Medulla oblongata (tissue), 1 donor: ENCODE results near the gene PAX3.
A peak's percentile ranks its signal among the peaks of the same experiment; 100 is the strongest.

Experiments used
- DNase-seq: peaks from one replicate; pipeline ENCODE4 v3.0.0-alpha.2; 2015; ENCODE audit errors: extremely low spot score

The PAX3 gene

DNA sequence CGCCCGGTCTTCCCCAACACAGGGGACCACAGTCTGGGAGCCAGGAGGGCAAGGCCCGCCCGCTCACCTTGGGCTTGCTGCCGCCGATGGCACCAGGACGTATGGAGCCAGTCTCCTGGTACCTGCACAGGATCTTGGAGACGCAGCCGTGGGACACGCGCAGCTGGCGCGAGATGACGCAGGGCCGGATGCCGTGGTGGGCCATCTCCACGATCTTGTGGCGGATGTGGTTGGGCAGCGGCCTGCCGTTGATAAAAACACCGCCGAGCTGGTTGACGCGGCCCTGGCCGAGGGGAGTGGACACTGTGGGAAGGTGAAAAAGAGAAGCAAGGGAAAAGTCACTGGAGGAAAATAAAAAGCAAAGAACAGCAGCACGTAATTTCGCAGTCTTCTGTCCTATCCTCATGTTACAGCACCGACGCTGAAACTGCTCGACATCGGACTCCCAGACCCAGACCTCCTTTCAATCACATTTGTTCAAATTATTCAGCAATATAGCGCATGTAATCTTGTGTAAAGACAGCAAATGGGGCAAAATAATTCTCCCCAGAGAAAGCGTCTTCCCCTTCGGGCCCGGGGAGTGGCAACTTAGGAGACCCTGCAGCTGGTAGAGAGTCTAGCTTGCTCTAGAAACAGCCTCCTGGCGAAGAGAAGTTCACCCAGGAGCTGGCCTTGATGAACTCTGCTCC lies 1.7 kb downstream of the PAX3 start:
- no peak for DNase-seq

DNA sequence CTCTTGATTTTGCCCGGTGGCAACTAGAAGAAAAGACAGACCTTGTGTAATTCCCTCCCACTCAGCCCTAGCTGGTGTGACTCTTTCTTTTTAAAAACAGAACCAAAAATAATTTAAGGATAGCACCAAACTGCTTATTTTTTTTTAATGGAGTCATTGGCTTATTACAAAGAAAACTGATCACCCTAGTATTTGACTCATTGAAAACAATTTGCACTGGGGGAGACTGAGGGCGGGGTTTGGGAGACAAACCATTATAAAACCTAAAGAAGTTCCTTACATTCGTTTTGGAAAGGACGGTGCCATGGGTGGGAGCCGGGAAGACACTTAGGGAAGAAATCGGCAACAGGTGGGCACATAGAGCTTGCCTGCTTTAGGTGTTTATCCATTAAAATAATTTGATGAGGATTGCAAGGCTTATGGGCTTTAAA lies 2.5 kb downstream of the PAX3 start:
- DNase-seq, result no peak

DNA sequence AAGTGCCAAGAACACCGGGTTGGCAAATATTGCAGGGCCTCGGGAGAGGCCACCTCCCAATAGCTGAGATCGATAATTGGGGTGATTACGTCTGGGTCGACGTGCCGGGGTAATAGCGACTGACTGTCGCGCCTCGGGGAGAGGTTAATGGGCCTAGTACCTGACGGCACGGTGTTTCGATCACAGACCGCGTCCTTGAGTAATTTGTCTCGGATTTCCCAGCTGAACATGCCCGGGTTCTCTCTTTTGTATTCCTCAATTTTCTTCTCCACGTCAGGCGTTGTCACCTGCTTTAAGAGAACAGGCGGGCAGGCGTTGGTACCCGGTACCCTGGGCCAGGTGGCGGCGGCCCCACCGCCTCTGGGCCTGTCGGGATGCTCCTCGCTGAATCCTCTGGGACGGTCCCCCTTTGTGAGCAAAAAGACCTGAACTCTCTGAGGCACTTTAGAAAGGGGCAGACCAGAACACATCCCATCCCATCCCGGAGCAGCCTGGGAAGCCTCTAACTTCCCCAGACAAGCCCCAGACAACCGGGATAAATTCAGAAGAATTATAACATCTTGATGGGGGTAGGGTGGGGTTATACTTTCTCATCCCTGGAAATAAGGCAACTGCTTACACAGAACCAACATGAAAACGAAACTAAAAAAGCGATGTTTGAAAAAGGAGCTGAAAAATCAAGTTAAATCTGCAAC lies 3.3 kb downstream of the PAX3 start:
- no peak for DNase-seq

DNA sequence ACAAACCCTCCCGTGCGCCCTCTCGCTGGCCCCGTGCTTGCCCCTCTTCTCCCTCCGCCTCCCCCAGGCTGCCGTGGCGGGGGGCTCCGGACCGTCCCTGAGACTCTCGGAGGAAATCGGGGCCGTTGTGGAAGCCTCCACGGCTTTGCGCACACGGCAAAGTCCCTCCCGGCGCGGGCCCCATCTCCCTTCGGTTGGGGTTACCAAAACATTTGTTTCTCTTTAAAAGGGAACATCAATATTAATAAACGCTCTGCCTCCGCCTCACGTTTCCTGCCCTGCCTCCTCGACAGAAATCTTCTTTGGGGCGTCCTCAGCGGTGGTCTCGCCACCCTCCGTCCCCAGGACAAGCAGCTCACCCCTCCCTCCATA lies 3.8 kb downstream of the PAX3 start:
- DNase-seq, result no peak

DNA sequence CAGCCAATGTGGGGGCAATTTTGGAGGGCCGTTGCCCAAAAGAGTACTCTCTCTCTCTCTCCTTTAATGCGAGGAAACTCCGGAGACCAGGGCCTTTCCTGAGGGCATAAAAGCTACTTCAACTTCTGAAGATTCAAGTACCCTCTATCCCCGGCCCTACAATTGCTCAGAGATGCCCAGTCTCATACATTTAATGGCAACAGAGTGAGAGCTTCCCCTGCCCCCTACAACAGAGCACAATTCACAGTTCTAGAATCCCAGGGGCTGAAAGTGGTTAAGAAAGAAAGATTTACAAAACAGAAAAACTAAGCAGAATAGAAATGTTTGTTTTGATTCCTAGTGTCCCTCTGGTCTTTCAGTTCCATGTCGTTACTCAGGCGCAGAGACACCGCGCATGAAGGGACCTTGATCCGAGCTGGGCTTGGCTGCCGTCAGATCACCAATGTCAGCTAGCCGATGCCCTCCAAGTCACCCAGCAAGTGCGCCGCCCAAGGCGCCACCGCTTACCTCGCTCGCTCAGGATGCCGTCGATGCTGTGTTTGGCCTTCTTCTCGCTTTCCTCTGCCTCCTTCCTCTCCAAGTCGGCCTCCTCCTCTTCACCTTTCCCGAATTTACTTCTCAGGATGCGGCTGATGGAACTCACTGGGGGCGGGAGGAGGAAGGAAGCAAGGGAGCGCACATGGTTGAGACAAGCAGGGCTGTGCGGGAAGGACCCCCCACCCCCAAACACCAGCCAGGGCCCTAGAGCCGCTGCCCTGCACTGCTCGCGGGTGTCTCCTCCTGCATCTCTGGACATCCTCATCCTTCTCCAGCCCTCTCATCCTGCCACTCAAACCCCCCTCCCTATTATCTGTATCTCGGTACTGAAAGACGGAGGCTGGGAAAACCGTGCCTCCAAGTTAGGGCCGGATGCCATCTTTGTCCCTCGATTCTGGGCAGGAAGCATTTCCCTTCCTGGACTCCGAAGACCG lies 4.9 kb downstream of the PAX3 start:
- DNase-seq, result no peak

DNA sequence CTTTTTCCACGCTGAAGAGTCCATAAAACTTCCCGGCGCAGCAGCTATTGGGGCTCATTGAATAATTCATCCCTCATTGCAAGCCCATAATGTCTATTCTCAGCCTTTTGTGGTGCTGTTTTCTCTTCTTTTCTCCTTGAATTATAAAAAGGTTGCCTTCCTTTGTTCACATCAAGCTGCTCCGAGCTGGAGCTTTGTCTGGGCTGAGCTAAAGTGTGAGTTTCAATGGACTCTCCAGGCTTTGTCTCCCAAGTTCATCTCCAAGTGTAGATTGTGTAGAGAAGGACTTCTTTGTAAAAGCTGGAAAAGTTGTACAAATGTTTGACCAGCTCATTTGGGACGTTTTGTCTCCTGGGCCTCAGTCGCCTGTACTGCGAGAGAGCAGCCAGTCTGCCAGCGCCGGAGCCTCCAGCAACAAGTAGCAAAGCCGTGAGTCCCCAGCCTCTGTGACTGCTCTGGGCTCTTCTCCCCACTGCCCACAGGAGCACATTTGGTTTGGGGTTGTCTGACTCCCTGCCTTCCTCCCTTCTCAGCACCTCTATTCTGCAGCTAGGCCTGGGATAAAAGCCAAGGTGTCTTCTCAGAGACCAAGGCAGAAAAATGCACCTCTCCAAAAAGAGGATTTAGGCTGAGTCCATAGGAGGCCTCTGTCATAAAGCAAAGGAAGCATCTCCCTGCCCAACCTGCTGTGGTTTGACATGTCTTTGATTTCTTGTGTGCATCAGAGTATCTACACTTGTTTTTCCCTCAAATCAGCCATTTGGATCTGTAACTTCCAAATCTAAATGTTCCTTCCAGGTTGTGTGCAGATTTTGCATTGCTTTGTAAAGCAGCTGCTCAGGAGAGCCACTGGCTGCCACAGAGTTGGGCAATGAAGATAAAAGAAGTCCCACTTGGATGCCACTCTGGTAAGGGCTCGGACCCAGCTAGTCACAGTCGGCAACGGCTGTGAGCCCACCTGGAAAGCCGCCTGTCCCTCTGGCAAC lies 6.4 kb downstream of the PAX3 start:
- no peak for DNase-seq

DNA sequence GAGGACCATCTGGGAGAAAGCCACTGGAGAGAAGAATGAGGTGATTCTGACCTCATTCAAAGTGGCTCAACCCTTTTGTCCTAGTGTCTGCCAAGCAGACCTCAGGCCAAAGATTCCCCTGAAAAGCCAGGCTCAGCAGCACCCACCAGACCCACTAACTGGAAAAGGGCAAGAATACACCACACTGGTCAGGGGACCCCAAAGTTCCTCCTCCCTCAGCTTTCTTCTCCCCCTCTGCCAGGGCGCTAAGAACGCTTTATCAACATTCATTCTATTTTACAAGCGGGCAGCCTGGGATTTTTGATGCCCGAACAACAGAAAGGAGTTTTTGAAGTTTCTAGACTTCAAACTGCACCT lies 7.3 kb downstream of the PAX3 start:
- DNase-seq, result no peak

DNA sequence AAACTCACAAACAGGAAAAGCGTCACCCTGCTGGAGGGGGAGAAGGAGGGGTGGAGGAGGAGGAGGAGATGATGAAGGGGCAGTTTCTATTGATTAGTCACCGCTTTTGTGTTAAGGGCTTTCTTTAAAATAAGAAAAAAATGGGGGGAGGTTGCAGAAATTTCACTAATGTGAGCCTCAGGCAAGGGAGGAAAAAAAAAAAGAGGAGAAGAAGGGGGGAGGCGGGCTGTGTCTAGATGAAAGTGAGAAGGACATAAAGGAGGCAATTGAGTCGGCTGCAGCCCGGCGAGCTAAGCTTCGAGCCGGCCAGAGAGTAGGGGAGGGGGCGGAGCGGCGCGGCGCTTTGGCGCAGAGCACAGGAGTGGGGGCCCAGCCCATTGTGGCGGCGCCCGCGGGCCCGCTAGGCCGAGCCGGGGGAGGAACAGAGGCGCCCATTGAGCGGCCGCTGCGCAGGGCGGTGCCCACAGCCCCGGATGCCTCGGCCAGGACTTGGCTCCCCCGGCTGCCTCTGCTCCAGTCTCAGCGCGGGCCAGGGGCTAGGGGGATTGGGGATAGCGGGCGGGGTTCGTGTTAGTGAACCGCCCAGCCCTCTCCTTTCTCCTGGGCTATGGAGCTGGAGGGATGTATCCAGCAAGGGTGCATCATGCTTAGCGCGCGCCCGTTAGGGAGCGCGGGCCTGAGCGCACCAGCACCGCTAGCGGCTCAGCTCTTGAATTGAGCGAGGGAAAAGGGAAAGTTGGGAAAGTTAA lies 7.9 kb downstream of the PAX3 start:
- DNase-seq, result peak; percentile 58

DNA sequence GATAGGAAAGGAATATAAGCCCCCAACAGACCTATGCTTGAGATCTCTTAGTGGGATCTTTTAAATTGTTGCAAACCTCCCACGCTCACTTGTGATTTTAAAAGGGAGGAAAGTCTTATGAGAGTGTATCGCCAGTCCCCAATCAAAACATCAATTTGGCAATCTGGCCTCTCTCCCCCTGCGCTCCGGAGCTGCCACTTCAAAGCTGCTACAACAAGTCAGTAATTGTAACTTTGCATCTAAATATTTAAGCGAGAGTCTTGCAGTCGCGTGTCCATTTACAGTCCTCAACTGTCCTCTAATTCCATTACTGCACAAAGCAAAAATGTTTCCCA lies 8.4 kb downstream of the PAX3 start:
- no peak for DNase-seq

DNA sequence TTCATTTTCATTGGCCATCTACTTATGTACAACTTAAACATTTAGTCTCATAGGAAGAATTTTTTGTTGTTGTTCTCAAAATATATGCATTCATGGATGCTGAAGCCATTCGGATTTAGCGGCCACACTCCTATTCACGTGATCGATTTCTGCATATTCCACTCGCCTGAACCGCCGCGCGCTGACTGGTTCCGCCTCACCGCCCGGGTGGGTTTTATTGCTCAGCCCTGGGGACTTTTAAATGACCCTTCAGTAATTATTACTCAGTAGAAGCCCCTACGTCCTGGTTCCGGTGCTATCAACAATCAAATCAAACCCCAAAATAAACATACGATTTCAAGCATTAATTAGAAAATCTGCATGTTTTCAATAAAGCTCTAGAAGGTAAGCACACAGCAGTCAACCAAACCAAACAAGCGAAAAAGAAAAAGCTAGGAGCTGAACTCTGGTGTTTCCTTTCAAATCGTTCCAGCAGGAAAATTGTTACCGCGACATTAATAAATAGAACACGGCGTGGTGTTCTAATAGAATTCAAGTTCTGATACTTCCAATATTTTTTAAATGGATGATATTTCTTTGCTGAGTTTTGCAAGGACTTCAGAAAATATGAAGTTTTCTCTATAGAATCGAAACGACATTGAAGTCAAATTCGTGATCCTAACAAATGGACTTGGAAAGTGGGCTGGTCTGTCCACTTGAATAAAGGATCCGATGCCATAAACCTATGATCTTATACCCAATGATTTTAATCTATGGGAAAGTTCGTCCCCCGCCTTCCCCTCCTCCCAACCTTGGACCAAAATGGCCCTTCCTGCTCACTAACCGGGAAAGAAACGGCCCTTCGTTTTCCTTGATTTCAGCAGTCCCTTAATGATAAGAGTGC lies 9.3 kb downstream of the PAX3 start:
- DNase-seq, result no peak

DNA sequence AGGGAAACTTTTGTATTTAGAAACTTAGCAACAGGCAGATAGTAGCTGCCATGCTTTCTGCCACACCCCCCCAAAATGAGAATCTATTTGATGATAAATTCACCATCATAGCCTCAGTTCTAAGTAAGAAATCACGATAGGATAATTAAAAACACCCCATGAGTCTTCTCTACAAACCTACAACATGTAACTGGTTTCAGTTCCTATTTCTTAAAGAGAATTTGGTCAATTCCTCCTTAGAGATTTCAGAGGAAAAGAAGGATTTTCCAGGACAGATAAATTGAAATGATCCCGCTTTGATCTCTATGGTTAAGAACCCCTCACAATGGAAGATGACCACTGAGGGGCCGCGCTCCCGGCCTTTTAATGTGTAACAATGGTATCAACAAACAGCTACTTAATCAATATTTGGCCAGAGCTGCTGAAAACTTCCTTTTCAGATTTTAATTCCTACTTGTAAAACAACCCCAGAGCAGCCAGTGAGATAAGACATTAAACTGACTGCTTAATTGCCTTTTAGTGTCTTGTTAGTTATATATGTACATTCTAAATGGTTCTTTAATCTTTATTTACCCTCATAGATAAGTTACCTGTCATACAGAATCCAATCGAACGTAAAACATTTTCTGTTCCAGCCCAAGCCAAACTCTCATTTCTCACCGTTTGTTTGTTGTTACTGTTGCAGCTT lies 10.1 kb downstream of the PAX3 start:
- no peak for DNase-seq

DNA sequence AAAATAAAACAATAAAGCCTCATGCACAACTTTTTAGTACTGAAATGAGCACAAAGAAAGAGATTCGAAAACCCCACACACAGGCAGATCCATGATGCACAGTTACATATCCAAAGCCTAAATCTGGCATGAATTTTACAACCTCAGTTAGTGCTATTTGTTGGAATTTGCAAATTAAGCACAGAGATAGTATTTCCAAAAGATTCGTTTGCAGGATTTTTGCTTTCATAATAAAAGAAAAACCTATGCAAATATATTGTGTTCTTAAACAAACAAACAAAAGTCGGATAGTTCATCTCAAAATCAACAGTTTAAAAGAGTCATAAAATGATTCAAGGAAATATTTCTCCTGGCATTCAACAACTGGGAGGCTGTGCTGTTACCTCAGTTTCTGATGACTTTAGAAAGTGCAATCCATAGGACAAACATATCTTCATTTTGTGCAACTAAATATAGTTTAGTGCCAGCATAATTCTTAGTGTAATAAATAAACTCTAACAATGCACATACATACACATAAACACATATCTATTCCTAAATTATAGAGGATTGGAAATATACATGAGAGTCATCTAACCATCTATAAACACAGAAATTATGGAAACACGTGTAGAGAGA lies 10.8 kb downstream of the PAX3 start:
- no peak for DNase-seq

DNA sequence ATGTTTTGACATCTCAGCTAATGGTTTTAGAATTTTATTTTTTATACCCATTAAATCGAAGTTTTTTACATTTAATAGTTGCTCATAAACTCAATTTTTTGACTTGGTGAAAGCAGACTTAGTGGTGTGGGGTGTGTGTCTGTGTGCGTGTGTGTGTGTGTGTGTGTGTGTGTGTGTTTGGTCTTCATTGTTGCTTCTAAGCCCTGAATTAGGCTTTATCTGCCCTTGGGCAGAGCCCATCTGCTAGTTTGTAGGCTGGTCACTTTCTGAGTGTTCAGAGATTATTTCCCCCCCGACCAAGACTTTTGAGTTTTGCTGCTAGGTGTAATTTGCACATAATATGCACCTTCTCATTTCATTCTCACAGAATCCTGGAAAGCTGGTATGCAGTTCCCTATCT lies 14.3 kb downstream of the PAX3 start:
- no peak for DNase-seq

DNA sequence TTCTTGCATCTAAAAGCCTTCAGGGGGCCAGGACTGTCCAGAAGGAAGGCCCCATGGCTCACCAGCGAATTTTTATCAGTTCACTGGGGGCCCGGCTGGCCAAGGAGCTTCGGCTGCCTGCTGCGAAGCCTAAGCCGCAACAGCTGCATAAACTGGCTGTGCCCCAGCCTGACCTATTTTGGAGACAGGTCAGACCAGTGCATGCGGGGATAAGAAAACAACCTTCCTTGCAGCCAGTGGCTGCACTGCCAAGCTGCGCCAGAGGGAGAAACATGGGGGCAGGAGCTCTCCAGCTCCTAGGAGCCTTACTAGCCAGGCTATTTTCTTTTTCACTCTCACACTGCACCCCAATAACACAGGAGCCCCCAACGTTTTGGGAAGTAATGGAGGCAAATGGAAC lies 15.2 kb downstream of the PAX3 start:
- DNase-seq, result no peak

DNA sequence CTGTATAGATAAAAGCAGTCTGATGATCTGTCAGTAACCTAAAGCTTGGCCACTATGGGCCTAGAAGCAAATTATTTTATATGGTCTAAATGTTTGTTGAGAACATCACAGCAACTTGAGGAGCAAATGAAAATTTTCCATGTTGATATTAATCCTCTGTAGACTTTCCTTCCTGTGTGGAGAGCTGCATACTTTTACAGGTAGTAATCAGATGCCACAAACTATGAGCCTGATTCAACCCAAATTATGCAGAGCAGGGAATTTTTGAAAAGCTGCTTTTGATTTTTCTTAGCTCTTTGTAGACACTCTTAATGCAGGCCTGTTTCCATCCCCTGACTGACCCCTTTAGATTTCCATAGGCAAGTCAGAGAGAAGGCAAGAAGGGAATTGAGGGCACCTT lies 17.3 kb downstream of the PAX3 start:
- no peak for DNase-seq

DNA sequence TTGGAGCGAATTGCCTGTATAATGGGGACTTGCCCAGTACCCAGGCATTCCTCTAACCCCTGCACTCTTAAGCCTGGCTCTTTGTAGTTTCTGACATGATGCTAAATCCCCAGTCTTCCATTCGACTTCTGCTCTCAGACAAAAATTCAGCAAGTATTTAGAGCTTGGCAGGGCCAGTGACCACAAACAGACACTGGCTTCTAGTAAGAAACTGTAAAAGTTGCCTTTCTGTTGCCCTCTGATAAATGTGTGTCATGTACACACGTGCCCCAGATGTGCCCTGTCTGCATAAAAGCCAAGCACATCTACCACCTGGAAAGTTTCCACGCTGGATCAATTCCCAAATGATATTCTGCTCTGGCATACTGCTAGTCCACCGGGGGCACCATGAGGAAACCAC lies 18.0 kb downstream of the PAX3 start:
- no peak for DNase-seq

DNA sequence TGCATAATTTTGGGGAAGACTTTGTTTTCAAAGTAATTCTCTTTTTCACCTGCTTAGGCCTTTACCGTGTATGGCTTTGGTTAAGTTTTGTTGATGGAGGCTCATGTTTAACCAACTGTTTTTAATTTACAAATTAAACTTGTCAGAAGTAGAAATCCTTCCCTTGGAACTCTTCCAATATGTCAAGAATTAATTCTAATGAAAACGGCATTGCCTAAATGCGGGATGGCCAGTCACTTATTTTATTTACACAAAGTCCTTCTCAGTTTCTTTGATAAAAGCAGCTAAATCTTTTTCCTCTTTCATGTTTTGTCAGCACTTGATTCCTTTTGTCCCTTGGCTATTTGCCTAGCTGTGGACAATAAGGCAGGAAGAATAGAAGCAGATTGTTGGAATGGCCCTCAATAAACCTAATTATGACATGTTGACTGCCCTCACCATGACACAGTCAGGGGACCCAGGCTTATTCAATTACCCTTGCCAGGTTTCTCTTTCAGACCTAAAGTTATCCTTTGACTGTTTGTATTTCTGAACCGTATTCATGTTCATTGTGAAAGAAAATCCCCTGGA lies 26.3 kb downstream of the PAX3 start:
- peak; percentile 81 for DNase-seq

DNA sequence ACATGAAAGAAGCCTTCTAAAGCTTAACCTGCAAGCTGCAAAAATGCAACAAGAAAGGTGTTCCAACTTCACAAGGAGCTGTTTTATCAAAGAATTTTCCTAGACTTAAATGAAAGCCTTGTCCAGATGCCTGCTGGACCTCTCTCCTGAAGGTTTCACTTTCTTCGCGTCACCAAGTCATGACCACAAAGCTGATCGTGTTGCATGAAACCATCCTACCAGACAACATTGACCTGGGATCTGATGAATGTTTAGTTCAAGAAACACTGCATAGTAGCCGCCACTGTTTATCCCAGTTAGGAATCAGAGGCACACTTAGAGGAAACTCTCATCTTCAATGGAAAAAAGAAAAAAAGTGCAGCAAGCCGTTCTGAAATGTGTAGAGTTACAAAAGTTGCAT lies 26.9 kb downstream of the PAX3 start:
- DNase-seq, result no peak
